ENCODE data around the gene PRR35. TPM values are rescaled to one million over a fixed set of nuclear protein-coding genes. Genes with fewer than 3 reads are reported as not detected.

Gene PRR35
- total RNA-seq, 1 donor from 2014 or later = not detected

DNA sequence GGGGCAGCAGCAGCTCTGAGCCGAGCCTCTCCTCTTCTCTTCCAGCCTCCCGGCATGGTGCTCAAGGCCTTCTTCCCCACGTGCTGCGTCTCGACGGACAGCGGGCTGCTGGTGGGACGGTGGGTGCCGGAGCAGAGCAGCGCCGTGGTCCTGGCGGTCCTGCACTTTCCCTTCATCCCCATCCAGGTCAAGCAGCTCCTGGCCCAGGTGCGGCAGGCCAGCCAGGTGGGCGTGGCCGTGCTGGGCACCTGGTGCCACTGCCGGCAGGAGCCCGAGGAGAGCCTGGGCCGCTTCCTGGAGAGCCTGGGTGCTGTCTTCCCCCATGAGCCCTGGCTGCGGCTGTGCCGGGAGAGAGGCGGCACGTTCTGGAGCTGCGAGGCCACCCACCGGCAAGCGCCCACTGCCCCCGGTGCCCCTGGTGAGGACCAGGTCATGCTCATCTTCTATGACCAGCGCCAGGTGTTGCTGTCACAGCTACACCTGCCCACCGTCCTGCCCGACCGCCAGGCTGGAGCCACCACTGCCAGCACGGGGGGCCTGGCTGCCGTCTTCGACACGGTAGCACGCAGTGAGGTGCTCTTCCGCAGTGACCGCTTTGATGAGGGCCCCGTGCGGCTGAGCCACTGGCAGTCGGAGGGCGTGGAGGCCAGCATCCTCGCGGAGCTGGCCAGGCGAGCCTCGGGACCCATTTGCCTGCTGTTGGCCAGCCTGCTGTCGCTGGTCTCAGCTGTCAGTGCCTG is 14.0 kb downstream of the PRR35 start:
- intact Hi-C loops (cut with DNase I) = no loop called here
- DNase-seq (ENCODE audit: low spot score) = no peak
- no peak for ATAC-seq

DNA sequence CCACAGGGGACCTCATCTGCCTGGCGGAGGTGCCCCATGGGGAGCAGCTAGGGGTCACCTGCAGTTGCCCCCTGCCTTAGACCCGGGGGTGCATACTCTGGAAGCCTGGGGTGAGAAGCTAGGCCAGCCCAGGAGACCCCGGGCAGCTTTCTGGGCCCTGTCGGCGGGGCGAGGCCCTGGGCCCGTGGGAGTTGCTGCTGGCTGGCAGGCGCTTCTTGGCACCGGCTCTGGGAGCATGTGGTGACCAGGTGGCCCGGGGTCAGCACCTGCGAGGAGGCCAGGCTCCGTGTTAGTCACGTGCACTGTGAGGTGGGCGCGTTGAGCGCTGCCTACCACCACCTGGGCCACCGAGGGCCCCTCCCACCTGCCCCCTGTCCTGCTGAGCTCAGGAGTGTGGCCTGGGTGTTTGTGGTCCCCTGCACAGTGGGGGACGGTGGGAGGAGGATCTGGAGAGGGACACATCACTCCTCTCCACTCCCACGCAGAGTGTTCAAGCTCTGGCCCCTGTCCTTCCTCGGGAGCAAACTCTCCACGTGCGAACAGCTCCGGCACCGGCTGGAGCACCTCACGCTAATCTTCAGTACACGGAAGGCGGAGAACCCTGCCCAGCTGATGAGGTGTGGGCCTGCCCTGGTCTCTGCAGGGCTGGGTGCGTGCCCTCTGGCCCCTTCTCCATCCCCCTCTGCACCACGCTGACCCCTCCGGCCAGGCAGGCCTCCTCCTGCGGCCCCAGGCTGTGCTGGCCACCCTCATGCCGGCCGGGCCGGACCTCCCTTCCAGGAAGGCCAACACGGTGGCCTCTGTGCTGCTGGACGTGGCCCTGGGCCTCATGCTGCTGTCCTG is 15.4 kb downstream of the PRR35 start:
- ATAC-seq (no peak), DNase-seq (ENCODE audit: low spot score) (no peak)
- intact Hi-C loops (cut with DNase I) = no loop called here

DNA sequence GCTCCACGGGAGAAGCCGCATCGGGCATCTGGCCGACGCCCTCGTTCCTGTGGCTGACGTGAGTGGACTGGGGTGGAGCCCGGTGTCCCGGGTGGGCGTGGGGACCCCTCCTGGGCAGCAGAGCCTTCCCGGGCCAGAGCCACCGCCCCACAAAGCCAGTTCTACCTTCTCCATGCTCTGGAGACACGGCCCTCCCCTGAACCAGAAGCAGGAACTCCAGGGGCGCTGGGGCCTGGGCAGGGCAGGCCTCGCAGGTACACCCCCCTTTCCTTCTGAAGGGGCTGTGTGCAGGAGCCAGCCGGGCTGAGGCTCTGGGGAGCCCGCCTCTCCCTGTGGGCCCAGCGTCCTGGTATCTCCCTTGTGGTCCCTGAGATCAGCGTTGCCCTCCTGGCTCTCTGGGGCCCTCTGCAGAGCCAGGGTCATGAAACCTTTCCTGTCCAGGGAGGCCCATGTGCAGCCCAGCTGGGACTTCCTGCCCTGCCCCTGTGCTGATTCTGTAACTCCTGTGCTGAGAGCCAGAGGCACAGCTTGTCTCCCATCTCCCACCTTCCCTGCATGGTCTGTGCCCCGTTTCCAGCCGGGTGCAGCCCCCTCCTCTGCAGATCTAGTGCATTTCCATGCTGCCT is 16.1 kb downstream of the PRR35 start:
- no peak for DNase-seq (ENCODE audit: low spot score)
- no peak for ATAC-seq
- intact Hi-C loops (cut with DNase I) = no loop called here

DNA sequence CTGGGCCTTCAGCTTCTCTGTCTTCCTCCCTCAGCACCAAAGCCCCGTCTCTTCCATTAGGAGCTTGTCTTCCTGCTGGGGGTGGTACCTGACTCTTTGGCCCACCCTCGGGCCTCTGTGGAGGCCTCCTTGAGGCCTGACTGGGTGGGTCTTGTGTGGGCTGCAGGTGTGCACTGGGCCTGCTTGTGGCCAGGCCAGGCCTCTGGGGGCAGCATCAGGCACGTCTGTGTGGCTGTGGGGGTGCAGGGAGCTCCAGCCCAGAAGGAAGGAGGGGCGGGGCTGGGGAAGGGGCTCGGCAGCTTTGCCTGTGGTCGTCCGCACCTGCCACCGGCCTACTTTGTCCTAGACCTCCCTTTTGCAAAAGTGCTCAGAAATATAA is 16.6 kb downstream of the PRR35 start:
- intact Hi-C loops (cut with DNase I) = no loop called here
- DNase-seq (ENCODE audit: low spot score) = no peak
- no peak for ATAC-seq

DNA sequence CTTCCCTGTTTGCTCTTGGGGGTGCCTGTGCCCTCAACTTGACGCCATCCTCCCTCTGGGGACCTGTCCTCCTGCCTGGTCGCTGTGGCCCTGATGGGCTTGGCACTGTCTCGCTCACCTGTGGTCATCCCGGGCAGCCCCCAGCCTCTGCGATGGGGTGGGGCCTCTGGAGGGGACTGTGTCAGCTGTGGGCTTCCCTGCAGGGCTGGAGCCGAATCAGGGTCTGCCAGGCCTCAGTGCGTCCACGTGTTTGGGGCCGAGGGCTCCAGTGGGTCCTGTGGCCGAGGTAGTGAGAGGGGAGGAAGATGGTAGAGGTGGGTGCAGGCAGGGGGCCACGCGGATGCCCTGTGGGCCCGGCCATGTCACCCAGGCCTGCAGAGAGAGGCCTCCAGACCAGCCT is 17.6 kb downstream of the PRR35 start:
- intact Hi-C loops (cut with DNase I) = no loop called here
- no peak for ATAC-seq
- no peak for DNase-seq (ENCODE audit: low spot score)

DNA sequence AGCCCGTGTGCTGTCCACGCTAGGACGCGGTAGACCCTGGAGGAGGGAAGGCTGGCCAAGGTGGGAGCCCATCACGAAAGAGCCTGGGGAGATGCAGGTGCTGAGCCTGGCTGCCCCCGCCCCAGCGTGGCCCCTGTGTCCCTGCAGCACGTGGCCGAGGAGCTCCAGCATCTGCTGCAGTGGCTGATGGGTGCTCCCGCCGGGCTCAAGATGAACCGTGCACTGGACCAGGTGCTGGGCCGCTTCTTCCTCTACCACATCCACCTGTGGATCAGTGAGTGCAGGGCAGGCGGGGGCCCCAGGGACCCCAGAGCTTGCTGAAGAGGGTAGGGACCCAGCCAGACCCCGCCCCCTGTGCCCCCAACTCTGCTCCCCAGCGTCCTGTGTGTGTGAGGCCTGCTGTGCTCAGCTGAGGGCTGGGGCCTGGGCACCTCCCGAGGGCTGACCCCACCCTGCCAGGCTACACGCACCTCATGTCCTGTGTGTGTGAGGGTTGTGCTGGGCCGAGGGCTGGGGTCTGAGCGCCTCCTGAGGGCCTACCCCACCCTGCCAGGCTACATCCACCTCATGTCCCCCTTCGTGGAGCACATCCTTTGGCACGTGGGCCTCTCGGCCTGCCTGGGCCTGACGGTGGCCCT is 18.2 kb downstream of the PRR35 start:
- no peak for DNase-seq (ENCODE audit: low spot score)
- intact Hi-C loops (cut with DNase I) = no loop called here
- no peak for ATAC-seq

DNA sequence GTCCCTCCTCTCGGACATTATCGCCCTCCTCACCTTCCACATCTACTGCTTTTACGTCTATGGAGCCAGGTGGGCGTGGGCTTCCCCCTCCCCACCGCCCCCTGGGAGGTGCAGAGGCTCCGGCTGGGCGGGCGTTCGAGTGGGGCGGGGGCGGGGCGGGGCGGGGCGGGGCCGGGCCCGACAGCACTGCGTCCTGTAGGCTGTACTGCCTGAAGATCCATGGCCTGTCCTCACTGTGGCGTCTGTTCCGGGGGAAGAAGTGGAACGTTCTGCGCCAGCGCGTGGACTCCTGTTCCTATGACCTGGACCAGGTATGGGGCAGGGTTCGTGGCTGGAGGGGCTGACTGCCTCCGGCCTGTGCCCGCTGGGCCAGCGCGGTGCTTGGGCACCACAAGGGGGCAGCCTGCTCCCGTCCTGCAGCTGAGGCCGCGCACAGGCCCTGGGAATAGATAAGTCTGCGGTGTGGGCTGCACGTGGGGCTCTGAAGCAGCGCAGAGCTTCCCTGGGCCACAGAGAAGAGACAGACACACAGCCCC is 18.7 kb downstream of the PRR35 start:
- ATAC-seq (peak; percentile 80), DNase-seq (ENCODE audit: low spot score) (peak; percentile 84)
- intact Hi-C loops (cut with DNase I) = no loop called here

DNA sequence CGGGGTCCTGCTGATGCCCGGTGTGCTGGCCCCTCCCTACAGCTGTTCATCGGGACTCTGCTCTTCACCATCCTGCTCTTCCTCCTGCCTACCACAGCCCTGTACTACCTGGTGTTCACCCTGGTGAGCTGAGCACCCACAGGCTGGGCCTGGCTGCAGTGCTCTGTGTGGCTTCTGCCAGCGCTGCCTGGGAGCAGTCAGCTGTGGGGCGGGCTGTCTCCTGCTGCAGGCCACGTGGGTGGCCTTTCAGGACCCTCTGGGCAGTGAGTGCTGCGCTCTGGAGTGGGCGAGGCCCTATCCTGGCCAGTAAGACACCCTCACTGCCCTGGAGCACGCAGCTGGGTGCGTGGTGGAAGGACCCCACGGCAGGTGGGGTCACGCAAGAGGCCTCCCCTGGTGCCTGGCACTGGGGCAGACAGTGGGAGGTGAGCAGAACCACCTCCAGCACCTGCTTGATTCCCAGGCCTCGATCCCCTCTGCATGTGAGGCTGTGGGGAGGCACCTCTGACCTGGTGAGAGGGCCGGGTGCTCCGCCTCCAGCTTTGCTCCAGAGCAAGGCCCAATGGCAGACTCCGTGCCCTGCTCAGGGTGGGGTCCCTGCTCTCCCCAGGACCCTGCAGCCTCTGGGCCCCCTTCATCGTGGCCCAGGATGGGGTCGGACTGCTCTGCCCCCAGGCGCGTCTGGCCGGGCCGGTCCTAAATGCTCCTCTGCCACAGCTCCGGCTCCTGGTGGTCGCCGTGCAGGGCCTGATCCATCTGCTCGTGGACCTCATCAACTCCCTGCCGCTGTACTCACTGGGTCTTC is 20.1 kb downstream of the PRR35 start:
- intact Hi-C loops (cut with DNase I) = loop anchor here (10.0 kb wide), 1 partner anchor 74 kb away; no protein-coding TSS in a partner anchor
- ATAC-seq (no peak), DNase-seq (ENCODE audit: low spot score) (no peak)

DNA sequence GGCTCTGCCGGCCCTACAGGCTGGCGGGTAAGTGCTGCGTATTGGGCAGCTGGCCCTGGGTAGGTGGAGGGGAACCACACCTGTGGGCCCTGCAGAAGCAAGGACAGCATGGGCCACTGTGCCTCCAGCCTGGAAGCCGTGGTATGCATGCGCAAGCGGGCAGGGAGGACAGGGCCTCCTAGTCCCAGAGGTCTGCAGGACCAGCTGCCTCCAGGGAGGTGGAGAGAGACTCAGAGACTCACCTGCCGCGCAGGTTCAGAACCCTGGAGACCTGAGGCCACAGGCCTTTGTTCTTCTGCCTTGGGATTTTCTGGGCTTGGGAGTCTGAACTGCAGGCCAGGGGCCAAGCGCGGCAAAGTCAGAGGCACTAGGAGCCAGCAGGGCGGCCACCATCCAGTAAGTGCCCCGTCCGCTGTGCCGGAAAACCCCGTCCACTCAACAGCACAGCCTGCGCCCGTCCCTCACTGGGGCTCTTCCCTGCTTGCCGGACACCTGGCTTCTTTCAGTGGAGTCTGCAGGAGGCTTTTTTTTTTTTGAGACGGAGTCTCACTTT is 20.8 kb downstream of the PRR35 start:
- DNase-seq (ENCODE audit: low spot score) (no peak), ATAC-seq (no peak)
- intact Hi-C loops (cut with DNase I) = loop anchor here (10.0 kb wide), 1 partner anchor 74 kb away; no protein-coding TSS in a partner anchor

DNA sequence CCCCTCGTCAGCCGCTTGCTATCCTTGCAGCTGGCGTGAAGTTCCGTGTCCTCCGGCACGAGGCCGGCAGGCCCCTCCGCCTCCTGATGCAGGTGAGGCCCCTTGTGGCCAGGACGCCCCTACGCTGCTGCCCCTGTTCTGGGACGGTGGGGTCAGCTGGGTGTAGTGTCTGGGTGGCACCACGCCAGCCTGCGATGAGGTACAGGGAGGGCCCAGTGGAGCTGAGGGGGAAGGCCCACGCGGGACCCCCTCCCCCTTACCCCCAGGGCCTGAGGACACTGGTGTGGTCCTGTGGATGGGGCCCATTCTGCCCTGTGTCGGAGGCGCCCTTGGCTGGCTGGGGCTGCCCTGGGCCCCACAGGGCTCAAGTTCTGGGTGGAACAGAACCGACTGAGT is 22.0 kb downstream of the PRR35 start:
- intact Hi-C loops (cut with DNase I) = loop anchor here (10.0 kb wide), 1 partner anchor 73 kb away; no protein-coding TSS in a partner anchor
- no peak for ATAC-seq
- DNase-seq (ENCODE audit: low spot score) = no peak

DNA sequence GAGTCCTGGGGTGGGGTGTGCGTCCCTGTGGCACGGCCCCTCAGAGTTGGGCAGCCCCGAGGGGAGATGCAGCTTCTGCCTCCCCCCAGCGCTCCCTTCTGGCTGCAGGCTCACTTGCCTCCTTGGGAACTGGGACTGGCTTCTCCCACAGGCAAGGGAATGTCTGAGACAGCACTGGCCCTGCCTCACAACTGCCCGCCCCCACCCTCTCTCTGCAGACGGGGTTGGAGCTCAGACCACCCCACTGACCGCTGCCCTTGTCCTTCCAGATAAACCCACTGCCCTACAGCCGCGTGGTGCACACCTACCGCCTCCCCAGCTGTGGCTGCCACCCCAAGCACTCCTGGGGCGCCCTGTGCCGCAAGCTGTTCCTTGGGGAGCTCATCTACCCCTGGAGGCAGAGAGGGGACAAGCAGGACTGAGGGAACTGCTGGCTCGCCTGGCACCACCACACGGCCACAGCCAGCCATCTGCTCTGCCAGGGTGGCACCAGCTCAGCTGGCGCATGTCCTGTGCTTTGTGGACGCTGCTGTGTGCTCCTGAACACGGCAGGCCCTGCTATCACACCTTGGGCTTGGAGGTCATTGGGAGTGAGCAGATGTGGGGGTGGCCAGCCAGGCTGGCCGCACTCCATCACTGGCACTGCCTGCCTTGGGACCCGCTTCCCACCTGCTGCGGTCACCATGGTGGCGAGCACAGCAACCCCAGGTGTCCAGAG is 22.6 kb downstream of the PRR35 start:
- DNase-seq (ENCODE audit: low spot score) (no peak), ATAC-seq (no peak)
- intact Hi-C loops (cut with DNase I) = loop anchor here (10.0 kb wide), 1 partner anchor 72 kb away; no protein-coding TSS in a partner anchor

DNA sequence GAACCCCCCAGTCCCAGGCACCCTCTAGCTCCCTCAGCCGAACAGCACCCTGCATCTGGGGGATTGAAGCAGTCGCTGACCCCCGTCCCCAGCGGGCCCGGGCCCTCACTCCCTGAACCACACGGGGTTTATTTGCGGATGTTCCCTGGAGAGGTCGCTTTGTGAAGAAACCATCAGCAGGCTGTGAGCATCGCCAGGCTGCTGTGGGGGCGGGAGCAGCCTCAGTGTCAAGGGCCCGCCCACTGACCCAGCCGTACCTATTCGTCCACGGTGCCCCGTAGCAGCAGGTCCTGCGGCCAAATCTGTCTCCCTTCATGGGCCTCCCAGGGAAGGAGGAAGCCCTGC is 23.2 kb downstream of the PRR35 start:
- ATAC-seq (no peak), DNase-seq (ENCODE audit: low spot score) (no peak)
- intact Hi-C loops (cut with DNase I) = loop anchor here (10.0 kb wide), 1 partner anchor 71 kb away; no protein-coding TSS in a partner anchor

DNA sequence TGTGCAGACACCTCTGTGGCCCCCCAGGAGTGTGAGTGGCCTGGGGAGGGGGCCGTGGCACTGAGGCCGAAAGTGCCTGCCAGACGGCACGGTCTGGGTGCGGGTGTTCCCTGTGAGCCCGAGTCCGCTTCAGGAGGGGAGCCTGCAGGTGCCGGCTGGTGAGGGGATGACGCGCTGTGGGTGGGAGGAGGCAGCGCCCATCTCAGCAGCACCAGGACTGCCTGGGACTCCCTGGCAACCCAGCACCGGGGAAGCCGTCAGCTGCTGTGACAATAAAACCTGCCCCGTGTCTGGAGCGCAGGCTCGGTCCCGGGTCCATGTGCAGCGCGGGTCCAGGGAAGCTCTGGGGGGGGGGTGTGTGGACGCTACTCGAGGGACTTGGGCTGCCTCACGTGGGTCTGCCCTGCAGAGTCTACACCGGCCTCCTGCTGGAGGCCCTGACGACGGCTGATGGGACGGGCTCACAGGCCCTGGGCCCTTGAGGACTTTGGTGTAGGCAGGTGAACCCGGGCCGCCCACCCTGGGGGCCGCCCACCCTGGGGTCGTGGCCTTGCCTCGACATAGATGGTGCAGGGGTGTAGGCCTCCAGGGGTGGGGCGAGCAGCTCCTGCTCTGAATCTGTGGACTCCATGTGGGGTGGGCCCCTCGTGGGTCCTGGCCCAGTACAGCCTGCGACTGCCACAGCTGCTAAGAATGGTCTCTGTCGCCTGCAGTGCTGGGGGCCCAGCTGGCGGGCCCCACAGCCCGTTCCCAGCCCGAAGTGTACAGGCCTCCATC is 23.8 kb downstream of the PRR35 start:
- ATAC-seq (no peak), DNase-seq (ENCODE audit: low spot score) (no peak)
- intact Hi-C loops (cut with DNase I) = loop anchor here (10.0 kb wide), 1 partner anchor 71 kb away; no protein-coding TSS in a partner anchor

DNA sequence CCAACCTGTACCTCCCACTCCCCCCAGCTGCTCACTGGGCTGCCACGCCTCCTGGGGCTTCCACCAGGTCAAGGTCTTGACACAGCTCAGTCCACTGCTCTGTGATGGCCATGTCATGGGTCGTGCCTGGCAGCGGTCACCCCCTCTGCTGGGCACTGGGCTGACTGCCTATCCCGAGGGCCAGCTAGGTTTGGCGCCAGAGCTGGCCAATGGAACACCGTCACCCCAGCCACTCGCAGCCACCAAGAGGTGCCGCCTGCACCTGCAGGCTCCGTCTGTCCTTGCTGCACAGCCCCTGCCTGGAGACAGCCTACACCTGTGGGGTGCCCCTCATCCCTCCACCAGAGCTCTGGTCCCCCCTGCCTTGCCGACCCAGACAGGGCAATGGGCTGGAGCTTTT is 25.2 kb downstream of the PRR35 start:
- intact Hi-C loops (cut with DNase I) = loop anchor here (10.0 kb wide), 1 partner anchor 69 kb away; no protein-coding TSS in a partner anchor
- DNase-seq (ENCODE audit: low spot score) (no peak), ATAC-seq (no peak)

DNA sequence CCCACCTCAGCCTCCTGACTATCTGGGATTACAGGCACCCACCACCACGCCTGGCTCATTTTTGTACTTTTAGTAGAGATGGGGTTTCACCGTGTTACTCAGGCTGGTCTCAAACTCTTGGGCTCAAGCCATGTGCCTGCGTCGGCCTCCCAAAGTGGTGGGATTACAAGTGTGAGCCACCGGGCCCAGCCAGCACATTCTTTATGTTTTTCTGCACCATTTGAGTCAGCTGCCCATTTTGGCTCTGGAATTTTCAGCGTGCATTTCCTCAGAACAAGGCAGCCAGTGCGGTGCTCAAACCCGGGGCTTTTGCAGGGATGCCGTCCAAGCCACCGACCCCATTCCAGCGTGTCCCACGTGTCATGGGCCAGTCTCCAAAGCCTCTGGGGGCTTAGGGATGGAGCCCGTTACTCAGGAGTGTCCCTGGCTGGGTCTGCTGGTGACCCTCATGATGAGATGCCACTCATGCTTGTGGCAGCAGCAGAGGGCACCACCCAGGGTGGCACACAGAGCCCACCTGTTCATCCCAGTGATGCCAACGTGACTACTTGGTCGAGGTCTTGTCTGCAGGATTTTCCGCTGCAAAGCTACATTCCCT is 26.0 kb downstream of the PRR35 start:
- ATAC-seq = no peak
- intact Hi-C loops (cut with DNase I) = loop anchor here (10.0 kb wide), 1 partner anchor 69 kb away; no protein-coding TSS in a partner anchor

More for the DNA sequence above, 26.0 kb downstream of the PRR35 start:
- DNase-seq (ENCODE audit: low spot score) = no peak

Measured in sciatic nerve (tissue), 2 donors.